Calu3 (cell line): Measurements from ENCODE around the gene PCDHGC3. TPM values are rescaled to one million over a fixed set of nuclear protein-coding genes. Genes with fewer than 3 reads are reported as not detected.
A peak's percentile ranks its signal among the peaks of the same experiment; 100 is the strongest.
"Not testable (repeated sequence)": the region's sequence is repeated elsewhere in the genome, so short reads cannot be mapped to it uniquely, and the experiment has no call there.

ENCODE experiments used
- Bru-seq: library from RNA; stranded (reverse); fragments of 400-500 nt; gene quantifications from one replicate; lab custom pipeline; 2021; lab: Mats Ljungman, UMichigan
- BruChase-seq, 2 experiments: library from RNA; stranded (reverse); fragments of 400-500 nt; gene quantifications; one replicate each; lab custom pipeline; 2021; lab: Mats Ljungman, UMichigan
- BruUV-seq: library from RNA; stranded (reverse); fragments of 400-500 nt; replicated peaks from 2 replicates; lab custom pipeline; 2021; lab: Mats Ljungman, UMichigan
- CTCF ChIA-PET: fragments of 300-600 bp; sonication (Branson Sonifier 250); formaldehyde crosslinking; loops from one replicate; lab custom pipeline; 2022; ENCODE audit warnings: antibody characterized with exemption; lab: Charles Lee
- DNase-seq: peaks from one replicate; pipeline ENCODE4 v3.0.0; 2022
- H3K27ac Mint-ChIP-seq: one replicate; pipeline ENCODE4 v1.8.0; 2022; ENCODE audit warnings: mixed read lengths; ENCODE audit not compliant: unreplicated experiment
- H3K27me3 Mint-ChIP-seq: one replicate; pipeline ENCODE4 v1.8.0; 2022; ENCODE audit warnings: mixed read lengths; ENCODE audit not compliant: unreplicated experiment
- H3K36me3 Mint-ChIP-seq: one replicate; pipeline ENCODE4 v1.8.0; 2022; ENCODE audit warnings: mild to moderate bottlenecking, moderate library complexity, mixed read lengths; ENCODE audit not compliant: insufficient read depth, unreplicated experiment
- H3K4me1 Mint-ChIP-seq: one replicate; pipeline ENCODE4 v1.8.0; 2022; ENCODE audit warnings: mild to moderate bottlenecking, low read depth, mixed read lengths; ENCODE audit not compliant: unreplicated experiment
- H3K4me3 Mint-ChIP-seq: one replicate; pipeline ENCODE4 v1.8.0; 2022; ENCODE audit warnings: mild to moderate bottlenecking, low read depth, moderate library complexity, mixed read lengths; ENCODE audit not compliant: unreplicated experiment
- H3K9me3 Mint-ChIP-seq: one replicate; pipeline ENCODE4 v1.8.0; 2022; ENCODE audit warnings: low read depth, mixed read lengths; ENCODE audit not compliant: unreplicated experiment
- intact Hi-C: fragments of 100-400 bp; cut with micrococcal nuclease; formaldehyde crosslinking; loops from one replicate; pipeline ENCODE4 v1.10.0; 2022; ENCODE audit not compliant: unreplicated experiment
- long read RNA-seq: library from polyadenylated mRNA; stranded (forward); transcript quantifications from one replicate; pipeline ENCODE4 v2.0.0, GENCODE V29; 2022
- total RNA-seq: library from RNA; stranded (reverse); gene quantifications from 2 replicates; pipeline ENCODE4 v1.2.3, GENCODE V29; 2022
- TF ChIP-seq, protein P1 (sequence below): fragments of 200-600 bp; IDR thresholded peaks from one replicate; pipeline ENCODE4 v1.8.0; 2022; ENCODE audit warnings: antibody characterized with exemption; ENCODE audit not compliant: unreplicated experiment

The PCDHGC3 gene
- total RNA-seq = 49.4 and 73.0 TPM in 2 replicates
- Bru-seq, nascent RNA = percentile 68 among the genes with signal in this experiment
- BruChase-seq, experiment 1, labeled RNA remaining after a 6-hour chase = percentile 97 among the genes with signal in this experiment
- BruChase-seq, experiment 2, labeled RNA remaining after a 2-hour chase = percentile 92 among the genes with signal in this experiment
- long read RNA-seq, full-length matches to known transcripts = 15 of 43 reads
- long read RNA-seq, partial matches to known transcripts = 27 of 43 reads
- long read RNA-seq, other reads (novel, unspliced or antisense) = 1 of 43 reads

DNA sequence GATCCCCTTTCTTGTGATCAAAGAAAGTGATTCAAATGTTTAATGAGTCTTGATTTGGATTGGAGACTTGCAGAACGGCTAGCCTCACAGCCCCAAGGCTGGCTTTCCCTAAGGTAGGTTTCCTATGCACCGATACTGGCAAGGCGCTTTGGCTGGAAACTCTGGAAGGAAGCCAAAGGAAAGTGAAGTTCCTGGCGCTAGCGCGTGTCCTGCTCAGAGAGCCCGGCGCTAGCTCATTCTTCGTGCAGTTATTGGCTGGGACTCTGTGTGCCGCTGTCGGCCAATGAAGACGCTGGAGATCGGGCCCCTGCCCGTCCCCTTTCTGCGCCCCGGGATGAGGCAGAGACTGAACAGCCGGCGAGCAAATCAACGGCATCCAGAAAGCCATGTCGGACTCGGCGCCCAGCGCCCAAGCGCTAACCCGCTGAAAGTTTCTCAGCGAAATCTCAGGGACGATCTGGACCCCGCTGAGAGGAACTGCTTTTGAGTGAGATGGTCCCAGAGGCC lies at the start of gene PCDHGC3:
Gene PCDHGC3 (plus strand): TSS at position 342 of the 507 bp plus-strand sequence. CDS start 151 bp downstream, at position 493.
- intact Hi-C loops = loop anchor here (1.0 to 5.0 kb wide), 4 partner anchors 18 to 82 kb away; partner anchors contain the start of gene PCDHGA9
- no peaks in the 10 kb centered on the region for H3K9me3 Mint-ChIP-seq
- no peaks in the 10 kb centered on the region for H3K27me3 Mint-ChIP-seq
- peak within 1 kb of the TSS; percentile 80 for H3K27ac Mint-ChIP-seq
- DNase-seq = peak; percentile 95
- H3K4me1 Mint-ChIP-seq = peaks cover 10% of the 10 kb centered on the region
- peaks cover 28% of the 10 kb centered on the region for H3K36me3 Mint-ChIP-seq
- CTCF ChIA-PET = interaction anchor here (0.5 to 2.2 kb wide), 20 partner anchors 10 to 690 kb away, joined by 3 to 27 read pairs (median 4); partner anchors contain the start of genes PCDHA1, PCDHB14, PCDHGA9 and PCDHGB3
- TF ChIP-seq, protein P1, sequence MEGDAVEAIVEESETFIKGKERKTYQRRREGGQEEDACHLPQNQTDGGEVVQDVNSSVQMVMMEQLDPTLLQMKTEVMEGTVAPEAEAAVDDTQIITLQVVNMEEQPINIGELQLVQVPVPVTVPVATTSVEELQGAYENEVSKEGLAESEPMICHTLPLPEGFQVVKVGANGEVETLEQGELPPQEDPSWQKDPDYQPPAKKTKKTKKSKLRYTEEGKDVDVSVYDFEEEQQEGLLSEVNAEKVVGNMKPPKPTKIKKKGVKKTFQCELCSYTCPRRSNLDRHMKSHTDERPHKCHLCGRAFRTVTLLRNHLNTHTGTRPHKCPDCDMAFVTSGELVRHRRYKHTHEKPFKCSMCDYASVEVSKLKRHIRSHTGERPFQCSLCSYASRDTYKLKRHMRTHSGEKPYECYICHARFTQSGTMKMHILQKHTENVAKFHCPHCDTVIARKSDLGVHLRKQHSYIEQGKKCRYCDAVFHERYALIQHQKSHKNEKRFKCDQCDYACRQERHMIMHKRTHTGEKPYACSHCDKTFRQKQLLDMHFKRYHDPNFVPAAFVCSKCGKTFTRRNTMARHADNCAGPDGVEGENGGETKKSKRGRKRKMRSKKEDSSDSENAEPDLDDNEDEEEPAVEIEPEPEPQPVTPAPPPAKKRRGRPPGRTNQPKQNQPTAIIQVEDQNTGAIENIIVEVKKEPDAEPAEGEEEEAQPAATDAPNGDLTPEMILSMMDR = no peak
- H3K4me3 Mint-ChIP-seq = peak within 1 kb of the TSS; percentile 91
- no TSS peak for BruUV-seq

DNA sequence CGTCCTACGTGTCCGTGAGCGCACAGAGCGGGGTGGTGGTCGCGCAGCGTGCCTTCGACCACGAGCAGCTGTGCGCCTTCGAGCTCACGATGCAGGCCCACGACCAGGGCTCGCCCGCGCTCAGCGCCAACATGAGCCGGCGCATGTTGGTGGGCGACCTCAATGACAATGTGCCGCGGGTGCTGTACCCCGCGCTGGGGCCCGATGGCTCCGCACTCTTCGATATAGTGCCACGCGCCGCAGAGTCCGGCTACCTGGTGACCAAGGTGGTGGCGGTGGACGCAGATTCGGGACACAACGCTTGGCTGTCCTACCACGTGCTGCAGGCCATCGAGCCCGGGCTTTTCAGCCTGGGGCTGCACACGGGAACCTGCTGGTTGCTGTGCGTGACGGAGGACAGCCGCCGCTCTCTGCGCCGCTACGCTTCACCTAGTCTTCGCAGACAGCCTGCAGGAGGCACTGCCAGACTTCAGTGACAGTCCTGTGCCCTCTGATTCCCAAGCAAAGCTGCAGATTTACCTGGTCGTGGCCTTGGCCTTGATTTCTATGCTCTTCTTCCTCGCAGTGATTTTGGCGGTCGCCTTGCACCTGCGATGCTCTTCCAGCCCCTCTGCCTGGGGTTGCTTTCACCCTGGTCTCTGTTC lies 47.9 kb upstream of the PCDHGC3 start:
- Mint-ChIP-seq H3K4me1 (no peaks in the 10 kb centered on the region), H3K4me3 (no peak overlapping the region), H3K9me3 (peaks cover 28% of the 10 kb centered on the region), H3K27me3 (no peaks in the 10 kb centered on the region), H3K27ac (no peak overlapping the region), H3K36me3 (peaks cover 20% of the 10 kb centered on the region)
- CTCF ChIA-PET = no interaction called here
- DNase-seq = no peak
- TF ChIP-seq, protein P1 = no peak
- intact Hi-C loops = no loop called here
- BruUV-seq = no TSS peak

DNA sequence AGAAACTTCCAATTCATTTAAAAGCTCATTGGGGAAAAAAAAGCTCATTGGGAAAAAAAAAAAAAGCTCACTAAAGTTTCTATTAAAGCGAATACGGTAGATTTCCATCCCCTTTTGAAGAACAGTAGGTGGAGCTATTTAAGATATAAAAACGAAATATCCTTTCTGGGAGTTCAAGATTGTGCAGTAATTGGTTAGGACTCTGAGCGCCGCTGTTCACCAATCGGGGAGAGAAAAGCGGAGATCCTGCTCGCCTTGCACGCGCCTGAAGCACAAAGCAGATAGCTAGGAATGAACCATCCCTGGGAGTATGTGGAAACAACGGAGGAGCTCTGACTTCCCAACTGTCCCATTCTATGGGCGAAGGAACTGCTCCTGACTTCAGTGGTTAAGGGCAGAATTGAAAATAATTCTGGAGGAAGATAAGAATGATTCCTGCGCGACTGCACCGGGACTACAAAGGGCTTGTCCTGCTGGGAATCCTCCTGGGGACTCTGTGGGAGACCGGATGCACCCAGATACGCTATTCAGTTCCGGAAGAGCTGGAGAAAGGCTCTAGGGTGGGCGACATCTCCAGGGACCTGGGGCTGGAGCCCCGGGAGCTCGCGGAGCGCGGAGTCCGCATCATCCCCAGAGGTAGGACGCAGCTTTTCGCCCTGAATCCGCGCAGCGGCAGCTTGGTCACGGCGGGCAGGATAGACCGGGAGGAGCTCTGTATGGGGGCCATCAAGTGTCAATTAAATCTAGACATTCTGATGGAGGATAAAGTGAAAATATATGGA lies 45.2 kb upstream of the PCDHGC3 start, which contains the start of gene PCDHGA12:
Gene PCDHGA12 (plus strand): TSS at position 176 of the 782 bp plus-strand sequence. CDS start 253 bp downstream, at position 429.
- intact Hi-C loops = no loop called here
- no TSS peak for BruUV-seq
- H3K27ac Mint-ChIP-seq = no peak within 1 kb of the TSS
- peaks cover 28% of the 10 kb centered on the region for H3K9me3 Mint-ChIP-seq
- DNase-seq = no peak
- no peaks in the 10 kb centered on the region for H3K4me1 Mint-ChIP-seq
- peaks cover 26% of the 10 kb centered on the region for H3K36me3 Mint-ChIP-seq
- no peaks in the 10 kb centered on the region for H3K27me3 Mint-ChIP-seq
- CTCF ChIA-PET = interaction anchor here (0.6 kb wide), 2 partner anchors 13 to 84 kb away, joined by 3 read pairs; partner anchors contain the start of gene PCDHGB7
- TF ChIP-seq, protein P1 = no peak
- H3K4me3 Mint-ChIP-seq = no peak within 1 kb of the TSS

GRCh38 chr5:141431286-141431685 lies 44.5 kb upstream of the PCDHGC3 start:
- CTCF ChIA-PET = no interaction called here
- H3K4me1 Mint-ChIP-seq = no peaks in the 10 kb centered on the region
- intact Hi-C loops = no loop called here
- peaks cover 25% of the 10 kb centered on the region for H3K9me3 Mint-ChIP-seq
- H3K4me3 Mint-ChIP-seq = no peak overlapping the region
- DNase-seq = no peak
- no TSS peak for BruUV-seq
- TF ChIP-seq, protein P1 = no peak
- no peak overlapping the region for H3K27ac Mint-ChIP-seq
- H3K27me3 Mint-ChIP-seq = no peaks in the 10 kb centered on the region
- peaks cover 26% of the 10 kb centered on the region for H3K36me3 Mint-ChIP-seq

GRCh38 chr5:141432308-141432707 lies 43.5 kb upstream of the PCDHGC3 start:
- Mint-ChIP-seq H3K9me3 (peaks cover 23% of the 10 kb centered on the region), H3K36me3 (peaks cover 26% of the 10 kb centered on the region)
- CTCF ChIA-PET, H3K4me1 Mint-ChIP-seq, DNase-seq, BruUV-seq, H3K27ac Mint-ChIP-seq, H3K4me3 Mint-ChIP-seq, H3K27me3 Mint-ChIP-seq, intact Hi-C loops: not testable (repeated sequence)

GRCh38 chr5:141432726-141433125 lies 43.0 kb upstream of the PCDHGC3 start:
- peaks cover 23% of the 10 kb centered on the region for H3K9me3 Mint-ChIP-seq
- CTCF ChIA-PET, H3K27me3 Mint-ChIP-seq, H3K4me3 Mint-ChIP-seq, intact Hi-C loops, H3K4me1 Mint-ChIP-seq, BruUV-seq, DNase-seq: not testable (repeated sequence)
- H3K36me3 Mint-ChIP-seq = peaks cover 26% of the 10 kb centered on the region
- peak overlapping the region; percentile 57 for H3K27ac Mint-ChIP-seq
